HCT116 (cell line): Measurements from ENCODE around the gene ADORA2B. TPM values are rescaled to one million over a fixed set of nuclear protein-coding genes. Genes with fewer than 3 reads are reported as not detected.

Experiments
- ATAC-seq: fragments of 200-7000 bp; cut with Tn5 transposase; 2 replicates; pipeline ENCODE4 v1.9.1; 2020; ENCODE audit warnings: mild to moderate bottlenecking, moderate library complexity
- BruUV-seq: library from RNA; stranded (reverse); fragments of 400-500 nt; replicated peaks from 2 replicates; lab custom pipeline; 2021; lab: Mats Ljungman, UMichigan
- CTCF ChIA-PET: fragments of 300-600 bp; sonication (Branson Sonifier 250); formaldehyde crosslinking; loops from one replicate; lab custom pipeline; 2021; ENCODE audit warnings: antibody characterized with exemption; lab: Charles Lee
- POLR2A ChIA-PET: fragments of 300-600, 350-600 bp; sonication (Branson Sonifier 250); formaldehyde crosslinking; loops from one replicate; lab custom pipeline; 2021; ENCODE audit warnings: antibody characterized with exemption; lab: Charles Lee
- RAD21 ChIA-PET, 2 experiments: fragments of 300-600 bp; sonication (Branson Sonifier 250); formaldehyde crosslinking; loops; one replicate each; lab custom pipeline; 2023; ENCODE audit warnings: low total read pairs in 2 of 2; ENCODE audit not compliant: uncharacterized antibody in 2 of 2, unreplicated experiment in 2 of 2, low non-redundant PET in 1 of 2; lab: Charles Lee
- DNase-seq: peaks from one replicate; pipeline ENCODE4 v3.0.0-alpha.2; 2010; ENCODE audit warnings: low read depth, low spot score
- H2AFZ ChIP-seq: fragments of 200-600 bp; shearing (Covaris generic), sonication (generic); 2 replicates; pipeline ENCODE4 v1.6.1; 2017; ENCODE audit warnings: low read depth, mixed run types, mixed read lengths, antibody characterized with exemption, low read length; ENCODE audit not compliant: poor library complexity, severe bottlenecking
- H3K27ac ChIP-seq: 2 replicates; pipeline ENCODE4 v1.5.1; 2012; ENCODE audit warnings: low read depth, low read length
- H3K27me3 ChIP-seq: fragments of 200-600 bp; sonication (generic); 2 replicates; pipeline ENCODE4 v1.6.1; 2016; ENCODE audit warnings: mixed run types, low read length, mixed read lengths; ENCODE audit not compliant: insufficient read depth
- H3K36me3 ChIP-seq, 2 experiments: fragments of 200-500 bp in 1 of 2; fragments of 200-600 bp in 1 of 2; sonication (Bioruptor generic) in 1 of 2; sonication (generic) in 1 of 2; 2 replicates each; pipeline versions ENCODE4 v1.5.1 to v1.6.1; 2014 to 2016; ENCODE audit warnings: low read length in 2 of 2, inconsistent platforms in 1 of 2, mixed read lengths in 1 of 2, mixed run types in 1 of 2; ENCODE audit not compliant: insufficient read depth in 2 of 2, control insufficient read depth in 1 of 2
- H3K4me1 ChIP-seq, 2 experiments: fragments of 200-600 bp in 1 of 2; sonication (generic) in 1 of 2; 2 replicates each; pipeline versions ENCODE4 v1.5.1 to v1.6.1; 2012 to 2017; ENCODE audit warnings: low read length in 2 of 2, inconsistent platforms in 1 of 2, mild to moderate bottlenecking in 1 of 2, mixed read lengths in 1 of 2, mixed run types in 1 of 2, moderate library complexity in 1 of 2; ENCODE audit not compliant: insufficient read depth in 2 of 2, control insufficient read depth in 1 of 2
- H3K4me2 ChIP-seq: fragments of 200-600 bp; sonication (generic); 2 replicates; pipeline ENCODE4 v1.6.1; 2017; ENCODE audit warnings: mixed run types, low read length, mixed read lengths
- H3K4me3 ChIP-seq, 2 experiments: fragments of 200-600 bp in 1 of 2; sonication (generic) in 1 of 2; replicated peaks in 1 of 2; 2 replicates each; pipeline ENCODE4 v1.5.1; 2011 to 2016; ENCODE audit warnings: low read length in 2 of 2, control low read depth in 1 of 2, low read depth in 1 of 2, mild to moderate bottlenecking in 1 of 2, mixed read lengths in 1 of 2, mixed run types in 1 of 2
- H3K79me2 ChIP-seq: fragments of 200-600 bp; sonication (generic); 2 replicates; pipeline ENCODE4 v1.6.1; 2017; ENCODE audit warnings: mild to moderate bottlenecking, mixed run types, low read length, moderate library complexity, mixed read lengths; ENCODE audit not compliant: insufficient read depth
- H3K9ac ChIP-seq: fragments of 200-600 bp; sonication (generic); 2 replicates; pipeline ENCODE4 v1.6.1; 2016; ENCODE audit warnings: low read length, mixed read lengths
- H3K9me2 ChIP-seq: fragments of 200-600 bp; sonication (generic), shearing (Covaris generic); 2 replicates; pipeline ENCODE4 v1.6.1; 2017; ENCODE audit warnings: mixed run types, mild to moderate bottlenecking, moderate library complexity; ENCODE audit not compliant: insufficient read depth
- H3K9me3 ChIP-seq, 2 experiments: fragments of 200-500 bp in 1 of 2; fragments of 200-600 bp in 1 of 2; sonication (Bioruptor generic) in 1 of 2; sonication (generic) in 1 of 2; 2 replicates each; pipeline ENCODE4 v1.6.1; 2014 to 2017; ENCODE audit warnings: low read length in 2 of 2, mixed read lengths in 2 of 2, inconsistent platforms in 1 of 2, low read depth in 1 of 2, mild to moderate bottlenecking in 1 of 2, mixed run types in 1 of 2, moderate library complexity in 1 of 2; ENCODE audit not compliant: control insufficient read depth in 1 of 2, insufficient read depth in 1 of 2
- H4K20me1 ChIP-seq: fragments of 200-600 bp; sonication (generic), shearing (Covaris generic); 2 replicates; pipeline ENCODE4 v1.6.1; 2017; ENCODE audit warnings: mixed run types, mild to moderate bottlenecking, moderate library complexity; ENCODE audit not compliant: insufficient read depth
- CBX3 ChIP-seq: IDR thresholded peaks from 2 replicates; pipeline ENCODE4 v1.6.1; 2012; ENCODE audit warnings: low read depth
- CEBPB ChIP-seq: IDR thresholded peaks from 2 replicates; pipeline ENCODE4 v1.6.1; 2012; ENCODE audit warnings: low read depth
- CTCF ChIP-seq, 3 experiments: fragments of 200-600 bp in 1 of 3; sonication (generic) in 1 of 3; IDR thresholded peaks in 2 of 3; conservative IDR thresholded peaks in 1 of 3; 2 replicates each; pipeline ENCODE4 v1.5.1; 2012 to 2017; ENCODE audit warnings: low read depth in 2 of 3, low read length in 2 of 3, antibody characterized with exemption in 1 of 3, borderline replicate concordance in 1 of 3, control low read depth in 1 of 3, mild to moderate bottlenecking in 1 of 3, mixed read lengths in 1 of 3, mixed run types in 1 of 3, moderate library complexity in 1 of 3; ENCODE audit not compliant: insufficient read depth in 1 of 3
- EGR1 ChIP-seq: IDR thresholded peaks from 2 replicates; pipeline ENCODE4 v1.6.1; 2012; ENCODE audit warnings: low read depth
- ELF1 ChIP-seq: IDR thresholded peaks from 2 replicates; pipeline ENCODE4 v1.6.1; 2012; ENCODE audit warnings: low read depth, borderline replicate concordance
- EZH2 ChIP-seq: fragments of 200-600 bp; sonication (generic); IDR thresholded peaks from 2 replicates; pipeline ENCODE4 v1.6.1; 2017; ENCODE audit warnings: antibody characterized with exemption, mixed run types
- EZH2phosphoT487 ChIP-seq: fragments of 200-600 bp; IDR thresholded peaks from 2 replicates; pipeline ENCODE4 v1.6.1; 2018; ENCODE audit warnings: antibody characterized with exemption, borderline replicate concordance
- FOSL1 ChIP-seq: IDR thresholded peaks from 2 replicates; pipeline ENCODE4 v1.6.1; 2012; ENCODE audit warnings: low read depth
- JUND ChIP-seq: IDR thresholded peaks from 2 replicates; pipeline ENCODE4 v1.6.1; 2012
- MAX ChIP-seq: IDR thresholded peaks from 2 replicates; pipeline ENCODE4 v1.6.1; 2012
- POLR2AphosphoS5 ChIP-seq: IDR thresholded peaks from 2 replicates; pipeline ENCODE4 v1.6.1; 2011; ENCODE audit warnings: mild to moderate bottlenecking, low read depth, low read length, moderate library complexity
- RAD21 ChIP-seq: IDR thresholded peaks from 2 replicates; pipeline ENCODE4 v1.6.1; 2012; ENCODE audit warnings: low read depth, mild to moderate bottlenecking
- SP1 ChIP-seq: IDR thresholded peaks from 2 replicates; pipeline ENCODE4 v1.6.1; 2012; ENCODE audit warnings: low read depth
- SRF ChIP-seq: IDR thresholded peaks from 2 replicates; pipeline ENCODE4 v1.6.1; 2012; ENCODE audit warnings: low read depth
- TCF7L2 ChIP-seq: IDR thresholded peaks from 2 replicates; pipeline ENCODE4 v1.7.0; 2011; ENCODE audit warnings: borderline replicate concordance, inconsistent platforms; ENCODE audit not compliant: insufficient read depth, insufficient read length; ENCODE audit errors: extremely low read depth
- ZBTB33 ChIP-seq: IDR thresholded peaks from 2 replicates; pipeline ENCODE4 v1.6.1; 2011; ENCODE audit warnings: mild to moderate bottlenecking, low read length, moderate library complexity; ENCODE audit not compliant: insufficient replicate concordance; ENCODE audit errors: extremely low read depth
- ZNF274 ChIP-seq: fragments of 200-500 bp; sonication (Bioruptor generic); IDR thresholded peaks from 2 replicates; pipeline ENCODE4 v1.6.1; 2014; ENCODE audit warnings: mild to moderate bottlenecking, low read depth, low read length, inconsistent platforms
- intact Hi-C: fragments of 100-400 bp; cut with micrococcal nuclease; formaldehyde crosslinking; loops from 2 replicates; pipeline ENCODE4 v1.10.0; 2022
- total RNA-seq: library from RNA; stranded (reverse); gene quantifications from one replicate; pipeline ENCODE4 v1.2.1, GENCODE V29; 2021; ENCODE audit not compliant: unreplicated experiment

ADORA2B gene
- total RNA-seq, 1 experiment from 2014 or later = 47.5 TPM

- Histone ChIP-seq H3K27me3 (no peaks in the 10 kb centered on the region), H4K20me1 (no peaks in the 10 kb centered on the region), H3K79me2 (no peaks in the 10 kb centered on the region), H3K36me3 (no peaks in the 10 kb centered on the region), H3K9ac (no peak overlapping the region), H2AFZ (no peak overlapping the region), H3K4me3 (no peak overlapping the region), H3K9me2 (no peaks in the 10 kb centered on the region), H3K27ac (no peak overlapping the region), H3K4me1 (peaks cover 0 to 6% of the 10 kb centered on the region in 2 experiments; a peak in 1 of 4 replicates), H3K9me3 (no peaks in the 10 kb centered on the region), H3K4me2 (no peak overlapping the region)
- BruUV-seq = no TSS peak
- CTCF ChIA-PET = no interaction called here
- POLR2A ChIA-PET = interaction anchor here (0.9 kb wide), 1 partner anchor 13 kb away, joined by 4 read pairs; the partner anchor contains the start of gene ADORA2B
- no peak for TF ChIP-seq ZNF274
- no peak for TF ChIP-seq MAX
- TF ChIP-seq EZH2 = no peak
- TF ChIP-seq TCF7L2 = no peak
- no peak for TF ChIP-seq FOSL1
- TF ChIP-seq SP1 = no peak
- no peak for TF ChIP-seq RAD21
- TF ChIP-seq SRF = no peak
- TF ChIP-seq JUND = no peak
- TF ChIP-seq ZBTB33 = no peak
- TF ChIP-seq ELF1 = no peak
- no peak for TF ChIP-seq CTCF (IDR thresholded peaks at IDR 0.05 in 2 of 3, conservative IDR thresholded peaks at IDR 0.05 in 1 of 3; ENCODE audit: borderline replicate concordance in 1 of 3, insufficient read depth in 1 of 3, low read depth in 2 of 3, low read length in 2 of 3)
- no peak for TF ChIP-seq CBX3
- TF ChIP-seq CEBPB = no peak
- TF ChIP-seq EGR1 = no peak
- no peak for TF ChIP-seq POLR2AphosphoS5
- TF ChIP-seq EZH2phosphoT487 = no peak
- ATAC-seq (peak; percentile 49; the same call in 1 of the 2 replicates), DNase-seq (no peak)
- RAD21 ChIA-PET = no interaction called here
- intact Hi-C loops = no loop called here
These were observed 13.5 kb upstream of the ADORA2B start for GRCh38 chr17:15931394-15931793.
